ENCODE results near the gene ELOVL4. TPM values are rescaled to one million over a fixed set of nuclear protein-coding genes. Genes with fewer than 3 reads are reported as not detected.

The ELOVL4 gene
- 5.9 and 6.2 TPM in 2 replicates for total RNA-seq
- long read RNA-seq, transcript ELOVL4-201 (6 exons, 3,042 nt): major isoform, 42 of 46 reads
- long read RNA-seq, partial matches to known transcripts: 2 of 46 reads
- long read RNA-seq, other reads (novel, unspliced or antisense): 2 of 46 reads

DNA sequence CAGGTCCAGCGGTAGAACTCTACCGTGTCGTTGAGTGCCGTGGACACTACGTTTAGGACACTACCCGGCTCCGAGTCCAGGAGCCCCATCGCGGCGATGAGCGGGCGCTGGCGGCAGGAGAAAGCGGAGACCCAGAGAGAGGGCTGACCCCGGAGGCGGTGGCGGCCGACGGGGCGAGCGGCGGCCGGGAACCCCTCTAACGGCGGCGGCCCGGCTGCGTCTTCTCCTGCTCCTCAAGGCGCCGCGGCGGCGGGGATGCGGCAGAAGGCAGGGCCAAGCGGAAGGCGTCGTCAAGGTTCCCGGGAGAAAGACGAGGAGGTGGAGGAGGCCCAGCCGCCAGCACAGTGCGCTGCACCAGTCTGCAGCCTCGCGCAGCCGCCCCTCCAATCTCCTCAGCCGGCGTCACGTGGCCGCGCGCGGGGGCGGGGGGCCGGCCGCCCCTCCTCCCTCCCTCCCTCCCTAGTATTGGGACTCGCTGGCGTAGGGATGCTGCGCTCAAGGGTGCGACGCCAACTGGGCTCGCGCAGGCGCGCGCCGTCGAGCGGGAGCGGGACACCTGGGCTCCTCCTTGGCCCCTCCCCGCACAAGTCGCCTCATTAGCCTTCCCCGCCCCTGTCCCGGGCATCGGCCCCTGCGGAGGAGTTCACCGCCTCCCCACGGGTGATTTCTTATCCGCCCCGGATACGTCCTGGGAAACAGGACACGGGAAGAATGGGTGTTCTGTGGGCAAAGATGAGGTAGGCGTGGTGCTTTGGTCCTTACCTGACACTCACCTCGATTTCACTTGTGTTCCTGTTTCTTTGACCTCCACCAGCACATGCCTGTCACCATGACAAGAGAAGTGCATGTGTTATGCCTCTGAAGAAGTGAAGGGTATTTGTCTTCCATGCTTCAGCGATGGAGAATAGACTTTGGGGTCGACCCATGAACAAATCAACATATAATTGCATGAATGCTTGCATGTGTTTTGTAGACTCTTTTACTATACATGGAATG, at the start of gene ELOVL4:
Gene ELOVL4 (minus strand): TSS at position 363 of the 996 bp plus-strand sequence. CDS start 274 bp downstream, at position 89.
- H3K4me1 Mint-ChIP-seq (ENCODE audit: low read depth): peaks cover 9% of the 10 kb centered on the region
- DNase-seq (ENCODE audit: low spot score, unreplicated experiment): peak; percentile 56
- H3K27me3 Mint-ChIP-seq: peaks cover 20% of the 10 kb centered on the region
- peak within 1 kb of the TSS; percentile 80 for H3K4me3 Mint-ChIP-seq (ENCODE audit: low read depth)
- H3K36me3 Mint-ChIP-seq (ENCODE audit: insufficient read depth): no peaks in the 10 kb centered on the region
- peak within 1 kb of the TSS; percentile 72 for H3K27ac Mint-ChIP-seq
- TF ChIP-seq, protein P1, sequence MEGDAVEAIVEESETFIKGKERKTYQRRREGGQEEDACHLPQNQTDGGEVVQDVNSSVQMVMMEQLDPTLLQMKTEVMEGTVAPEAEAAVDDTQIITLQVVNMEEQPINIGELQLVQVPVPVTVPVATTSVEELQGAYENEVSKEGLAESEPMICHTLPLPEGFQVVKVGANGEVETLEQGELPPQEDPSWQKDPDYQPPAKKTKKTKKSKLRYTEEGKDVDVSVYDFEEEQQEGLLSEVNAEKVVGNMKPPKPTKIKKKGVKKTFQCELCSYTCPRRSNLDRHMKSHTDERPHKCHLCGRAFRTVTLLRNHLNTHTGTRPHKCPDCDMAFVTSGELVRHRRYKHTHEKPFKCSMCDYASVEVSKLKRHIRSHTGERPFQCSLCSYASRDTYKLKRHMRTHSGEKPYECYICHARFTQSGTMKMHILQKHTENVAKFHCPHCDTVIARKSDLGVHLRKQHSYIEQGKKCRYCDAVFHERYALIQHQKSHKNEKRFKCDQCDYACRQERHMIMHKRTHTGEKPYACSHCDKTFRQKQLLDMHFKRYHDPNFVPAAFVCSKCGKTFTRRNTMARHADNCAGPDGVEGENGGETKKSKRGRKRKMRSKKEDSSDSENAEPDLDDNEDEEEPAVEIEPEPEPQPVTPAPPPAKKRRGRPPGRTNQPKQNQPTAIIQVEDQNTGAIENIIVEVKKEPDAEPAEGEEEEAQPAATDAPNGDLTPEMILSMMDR (IDR thresholded peaks at IDR 0.05; ENCODE audit: unreplicated experiment): no peak
- H3K9me3 Mint-ChIP-seq (ENCODE audit: low read depth): no peaks in the 10 kb centered on the region

DNA sequence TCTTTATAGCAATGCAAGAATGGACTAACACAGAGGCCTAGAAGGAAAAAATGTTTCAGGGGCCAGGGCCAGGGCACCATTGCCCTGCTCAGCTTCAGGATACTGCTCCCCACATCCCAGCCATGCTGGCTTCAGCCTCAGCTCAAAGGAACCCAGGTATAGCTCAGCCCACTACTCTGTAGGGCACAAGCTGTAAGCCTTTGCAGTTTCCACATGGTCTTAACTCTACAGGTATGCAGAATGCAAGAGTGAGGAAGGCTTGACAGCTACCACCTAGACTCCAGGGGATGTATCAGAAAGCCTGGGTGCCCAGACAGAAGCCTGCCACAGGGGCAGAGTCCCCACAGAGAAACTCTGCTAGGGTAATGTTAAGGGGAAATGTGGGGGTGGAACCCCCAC, 46.6 kb upstream of the ELOVL4 start:
- Mint-ChIP-seq H3K4me1 (ENCODE audit: low read depth) (no peaks in the 10 kb centered on the region), H3K36me3 (ENCODE audit: insufficient read depth) (no peaks in the 10 kb centered on the region), H3K27ac (no peak overlapping the region), H3K27me3 (no peaks in the 10 kb centered on the region), H3K4me3 (ENCODE audit: low read depth) (no peak overlapping the region), H3K9me3 (ENCODE audit: low read depth) (peaks cover 5% of the 10 kb centered on the region)
- DNase-seq (ENCODE audit: low spot score, unreplicated experiment): no peak
- TF ChIP-seq, protein P1 (IDR thresholded peaks at IDR 0.05; ENCODE audit: unreplicated experiment): no peak

DNA sequence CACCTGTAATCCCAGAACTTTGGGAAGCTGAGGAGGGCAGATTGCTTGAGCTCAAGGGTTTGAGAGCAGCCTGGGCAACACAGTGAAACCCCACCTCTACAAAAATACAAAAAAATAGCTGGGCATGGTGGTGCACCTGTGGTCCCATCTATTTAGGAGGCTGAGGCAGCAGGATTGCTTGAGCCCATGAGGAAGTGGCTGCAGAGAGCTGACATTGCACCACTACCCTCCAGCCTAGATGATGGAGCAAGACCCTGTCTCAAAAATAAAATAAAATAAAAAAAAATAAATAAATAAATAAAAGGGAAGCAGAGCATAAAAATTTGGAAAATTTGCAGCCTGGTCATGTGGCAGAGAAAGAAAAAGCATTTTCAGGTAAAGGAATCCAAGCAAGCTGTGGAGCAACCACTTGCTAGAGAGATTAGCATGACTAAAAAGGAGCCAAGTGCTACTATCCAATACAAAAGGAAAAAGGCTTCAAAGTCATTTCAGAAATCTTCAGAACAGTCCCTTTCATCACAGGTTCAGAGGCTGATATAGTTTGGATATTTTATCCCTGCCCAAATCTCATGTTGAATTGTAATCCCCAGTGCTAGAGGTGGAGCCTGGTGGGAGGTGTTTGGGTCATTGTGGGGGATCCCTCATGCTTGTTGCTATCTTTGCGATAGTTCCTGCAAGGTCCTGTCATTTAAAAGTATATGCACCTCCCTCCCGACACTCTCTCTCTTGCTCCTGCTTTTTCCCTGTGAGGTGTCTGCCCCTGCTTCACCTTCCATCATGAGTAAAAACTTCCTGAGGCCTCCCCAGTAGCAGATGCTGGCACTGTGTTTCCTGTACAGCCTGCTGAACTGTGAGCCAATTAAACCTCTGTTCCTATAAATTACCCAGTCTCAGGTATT, 45.9 kb upstream of the ELOVL4 start:
- DNase-seq (ENCODE audit: low spot score, unreplicated experiment): no peak
- no peaks in the 10 kb centered on the region for H3K36me3 Mint-ChIP-seq (ENCODE audit: insufficient read depth)
- peaks cover 5% of the 10 kb centered on the region for H3K9me3 Mint-ChIP-seq (ENCODE audit: low read depth)
- no peaks in the 10 kb centered on the region for H3K27me3 Mint-ChIP-seq
- TF ChIP-seq, protein P1 (IDR thresholded peaks at IDR 0.05; ENCODE audit: unreplicated experiment): no peak
- H3K4me3 Mint-ChIP-seq (ENCODE audit: low read depth): no peak overlapping the region
- H3K27ac Mint-ChIP-seq: no peak overlapping the region
- H3K4me1 Mint-ChIP-seq (ENCODE audit: low read depth): no peaks in the 10 kb centered on the region

DNA sequence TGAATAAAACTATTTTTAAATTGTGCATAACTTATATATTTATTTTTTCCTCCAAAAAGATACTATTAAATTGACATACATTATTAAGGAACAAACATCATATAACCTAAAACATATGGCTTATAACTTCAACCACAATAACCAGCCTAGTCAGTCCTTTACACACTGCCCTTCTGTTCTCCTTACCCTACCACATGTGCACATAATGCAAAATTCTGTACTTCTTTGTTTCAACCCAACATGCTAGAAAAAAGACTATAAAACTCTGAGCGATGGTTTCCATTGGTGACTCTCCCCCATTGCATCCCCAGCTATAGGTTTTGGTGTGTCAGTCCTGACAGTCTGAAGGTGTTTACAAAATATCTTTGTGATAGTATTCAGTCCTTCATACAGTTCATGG, 42.3 kb upstream of the ELOVL4 start:
- H3K4me1 Mint-ChIP-seq (ENCODE audit: low read depth): no peaks in the 10 kb centered on the region
- no peaks in the 10 kb centered on the region for H3K9me3 Mint-ChIP-seq (ENCODE audit: low read depth)
- no peak overlapping the region for H3K4me3 Mint-ChIP-seq (ENCODE audit: low read depth)
- H3K27me3 Mint-ChIP-seq: no peaks in the 10 kb centered on the region
- no peaks in the 10 kb centered on the region for H3K36me3 Mint-ChIP-seq (ENCODE audit: insufficient read depth)
- DNase-seq (ENCODE audit: low spot score, unreplicated experiment): no peak
- TF ChIP-seq, protein P1 (IDR thresholded peaks at IDR 0.05; ENCODE audit: unreplicated experiment): no peak
- H3K27ac Mint-ChIP-seq: no peak overlapping the region

DNA sequence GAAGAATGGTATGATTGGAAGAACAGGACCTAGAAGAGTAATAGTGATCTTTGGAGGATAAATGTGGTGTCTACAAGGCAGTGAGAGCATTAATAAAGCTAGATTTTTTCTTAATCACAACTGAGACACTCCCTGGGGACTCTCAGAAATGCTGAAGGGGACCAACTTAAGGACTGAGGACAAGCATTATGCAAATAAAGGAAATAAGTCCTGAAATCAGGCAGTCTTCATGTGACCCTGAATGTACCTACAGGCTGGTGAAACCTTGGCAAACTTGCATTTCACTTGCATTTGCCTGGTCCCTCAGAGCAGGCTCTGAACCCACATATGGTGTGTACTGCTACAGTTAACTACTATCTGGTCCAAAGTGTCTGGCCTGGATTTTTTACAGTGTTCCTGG, 37.8 kb upstream of the ELOVL4 start:
- TF ChIP-seq, protein P1 (IDR thresholded peaks at IDR 0.05; ENCODE audit: unreplicated experiment): no peak
- no peaks in the 10 kb centered on the region for H3K36me3 Mint-ChIP-seq (ENCODE audit: insufficient read depth)
- no peak overlapping the region for H3K27ac Mint-ChIP-seq
- no peak for DNase-seq (ENCODE audit: low spot score, unreplicated experiment)
- H3K9me3 Mint-ChIP-seq (ENCODE audit: low read depth): no peaks in the 10 kb centered on the region
- no peaks in the 10 kb centered on the region for H3K27me3 Mint-ChIP-seq
- H3K4me1 Mint-ChIP-seq (ENCODE audit: low read depth): peaks cover 4% of the 10 kb centered on the region
- H3K4me3 Mint-ChIP-seq (ENCODE audit: low read depth): no peak overlapping the region

Data from progenitor cell of endocrine pancreas (in vitro differentiated cells).